ENCODE data around the gene TPSB2.
"Not testable (repeated sequence)": the region's sequence is repeated elsewhere in the genome, so short reads cannot be mapped to it uniquely, and the experiment has no call there.

TPSB2 gene

DNA sequence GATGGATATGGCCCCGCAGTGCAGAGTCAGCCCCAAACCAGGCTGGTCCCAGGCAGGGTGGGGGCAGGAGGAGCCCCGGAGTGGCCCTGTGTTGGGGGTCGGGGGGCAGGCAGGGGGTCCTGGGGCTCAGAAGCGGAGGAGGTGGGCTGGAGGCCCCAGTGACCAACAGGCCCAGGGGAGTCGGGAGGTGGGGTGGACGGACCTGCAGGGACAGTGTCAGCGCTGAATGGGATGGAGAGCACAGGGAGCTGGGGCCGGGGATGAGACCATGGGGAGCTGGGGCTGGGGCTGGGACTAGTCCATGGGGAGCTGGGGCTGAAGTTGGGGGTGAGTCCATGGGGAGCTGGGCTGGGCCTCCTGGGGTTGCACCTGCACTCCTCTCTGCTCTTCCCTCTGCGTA, 9.6 kb upstream of the TPSB2 start:
- DNase-seq, result not testable (repeated sequence)

GRCh38 chr16:1238909-1239308, 8.9 kb upstream of the TPSB2 start:
- not testable (repeated sequence) for DNase-seq

DNA sequence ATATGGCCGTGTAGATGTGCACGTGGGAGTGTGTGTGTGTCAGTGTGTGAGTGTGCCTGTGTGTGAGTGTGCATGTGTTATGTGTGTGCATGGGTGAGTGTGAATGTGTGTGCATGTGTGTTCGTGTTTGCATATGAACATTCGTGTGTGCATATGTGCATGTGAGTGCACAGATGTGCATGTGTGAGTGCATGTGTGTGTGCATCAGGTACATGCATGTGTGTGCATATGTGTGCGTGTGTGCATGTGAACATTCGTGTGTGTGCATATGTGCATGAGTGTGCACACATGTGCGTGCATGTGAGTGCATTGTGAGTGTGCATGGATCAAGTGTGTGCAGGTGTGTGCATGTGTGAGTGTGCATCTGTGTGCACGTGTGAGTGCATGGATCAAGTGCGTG, 8.0 kb upstream of the TPSB2 start:
- no peak for DNase-seq

DNA sequence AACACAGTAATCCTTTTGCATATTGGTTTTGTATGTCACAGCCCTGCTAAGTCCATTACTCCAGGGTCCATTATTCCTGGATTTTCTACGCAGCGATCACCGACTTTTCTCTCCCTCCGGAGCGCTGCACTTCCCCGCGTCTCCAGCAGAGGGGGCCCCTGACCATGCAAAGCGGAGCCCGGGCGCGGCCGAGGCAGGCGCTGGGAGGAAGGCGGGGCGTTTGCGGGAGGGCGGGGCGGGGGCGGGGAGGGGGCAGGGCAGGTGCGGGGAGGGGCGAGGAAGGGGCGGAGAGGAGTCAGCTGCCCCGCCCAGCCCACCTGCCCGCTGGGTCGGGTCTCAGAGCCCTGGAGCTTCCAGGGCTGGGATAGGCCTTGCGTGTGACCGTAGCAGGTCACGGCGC, 6.7 kb upstream of the TPSB2 start:
- not testable (repeated sequence) for DNase-seq

DNA sequence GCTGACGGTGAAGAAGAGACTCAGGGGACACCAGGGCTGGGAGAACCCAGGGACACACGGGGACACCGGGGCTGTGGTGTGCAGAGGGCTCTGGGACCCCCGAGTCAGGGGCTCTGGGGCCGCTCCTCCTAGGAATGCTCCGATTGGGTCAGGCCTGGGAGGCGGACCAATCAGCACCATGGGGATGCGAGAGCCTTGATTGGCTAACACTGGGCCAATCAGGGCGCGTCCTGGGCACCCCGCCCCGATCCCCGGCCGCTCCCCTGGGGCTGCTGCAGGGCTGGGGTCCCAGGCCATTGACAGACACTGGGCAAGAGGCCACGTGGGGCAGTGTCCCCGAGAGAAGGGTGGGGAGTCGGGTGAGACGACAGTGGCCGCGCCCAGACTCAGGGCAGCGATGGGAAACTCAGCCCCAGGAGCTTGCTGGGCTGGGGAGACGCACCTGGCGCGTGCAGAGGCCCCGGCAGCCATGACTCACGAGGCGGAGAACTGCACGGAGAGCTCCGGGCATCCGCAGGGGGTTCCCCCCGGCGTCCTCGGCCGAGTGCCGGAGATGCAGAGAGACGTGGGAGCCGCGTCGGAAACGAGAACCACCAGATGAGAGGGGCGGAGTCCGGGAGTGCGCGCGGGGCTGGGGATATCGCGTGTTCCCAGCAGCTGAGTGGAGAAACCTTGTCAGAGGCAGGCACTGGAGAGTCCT, 2.2 kb upstream of the TPSB2 start:
- not testable (repeated sequence) for DNase-seq

GRCh38 chr16:1231301-1231700, 1.3 kb upstream of the TPSB2 start:
- not testable (repeated sequence) for DNase-seq

GRCh38 chr16:1230471-1231212, 658 bp upstream of the TPSB2 start:
- DNase-seq, result not testable (repeated sequence)

DNA sequence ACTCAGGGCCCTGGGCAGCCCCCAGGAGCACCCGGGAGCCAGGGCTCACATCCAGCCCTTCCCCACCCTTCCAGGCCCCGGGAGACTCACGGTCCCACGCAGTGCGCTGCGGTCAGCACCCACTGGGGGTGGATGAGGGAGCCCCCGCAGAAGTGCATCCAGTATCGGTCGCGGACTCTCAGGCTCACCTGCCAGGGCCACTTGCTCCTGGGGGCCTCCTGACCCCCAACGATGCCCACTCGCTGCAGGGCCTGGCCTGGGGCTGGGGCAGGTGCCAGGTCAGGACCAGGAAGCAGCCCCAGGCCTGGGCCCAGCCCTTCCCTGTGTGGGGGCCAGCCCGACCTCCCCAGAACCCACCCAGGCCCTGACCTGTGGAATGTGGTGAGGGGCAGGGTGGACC, 508 bp downstream of the TPSB2 start:
- DNase-seq, result not testable (repeated sequence)

DNA sequence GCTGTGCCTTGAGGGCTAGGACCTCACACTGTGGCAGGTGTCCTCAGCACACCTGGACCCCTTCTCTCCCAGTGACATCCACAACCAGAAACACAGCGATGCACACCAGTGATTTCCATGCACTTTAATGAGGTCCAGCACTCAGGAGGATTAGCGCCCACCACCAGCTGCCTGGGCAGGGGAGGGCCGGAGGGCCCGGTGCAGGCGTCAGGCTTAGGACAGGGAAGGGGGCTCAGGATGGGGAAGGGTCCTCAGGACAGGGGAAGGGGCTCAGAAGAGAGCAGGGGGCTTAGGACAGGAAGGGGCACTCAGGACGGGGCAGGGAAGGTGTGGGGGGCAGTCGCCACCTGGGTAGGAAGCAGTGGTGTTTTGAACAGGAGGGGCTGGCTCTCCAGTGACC, 1.8 kb downstream of the TPSB2 start:
- not testable (repeated sequence) for DNase-seq

GRCh38 chr16:1226692-1227091, 3.3 kb downstream of the TPSB2 start:
- DNase-seq, result not testable (repeated sequence)

DNA sequence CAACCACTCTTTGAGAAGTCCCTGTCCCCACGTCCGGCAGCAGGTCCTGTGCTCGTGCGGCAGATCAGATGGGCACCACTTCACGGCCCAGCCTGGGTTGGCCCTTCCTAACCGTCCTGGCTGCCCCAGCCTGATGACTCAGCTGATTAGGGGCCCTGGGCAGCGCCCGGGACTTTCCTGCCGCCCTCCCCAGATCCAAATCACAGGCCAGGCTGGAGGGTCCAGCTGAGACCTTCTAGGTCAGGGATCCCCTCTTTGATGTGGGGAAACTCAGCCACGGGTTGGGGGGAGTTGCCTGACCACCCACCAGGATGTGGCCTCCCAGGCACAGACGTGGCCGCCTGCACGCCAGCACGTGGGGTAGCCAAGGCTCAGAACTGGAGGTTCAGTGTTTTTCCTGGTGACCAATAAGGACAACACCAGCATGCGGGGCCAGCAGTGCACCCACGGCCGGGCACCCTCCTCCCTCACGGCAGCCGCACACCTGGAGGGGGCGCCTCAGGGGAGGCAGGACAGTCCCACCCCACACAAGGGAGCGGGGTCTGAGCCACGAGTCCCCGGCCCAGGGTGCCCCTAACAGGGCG, 4.2 kb downstream of the TPSB2 start:
- DNase-seq, result not testable (repeated sequence)

DNA sequence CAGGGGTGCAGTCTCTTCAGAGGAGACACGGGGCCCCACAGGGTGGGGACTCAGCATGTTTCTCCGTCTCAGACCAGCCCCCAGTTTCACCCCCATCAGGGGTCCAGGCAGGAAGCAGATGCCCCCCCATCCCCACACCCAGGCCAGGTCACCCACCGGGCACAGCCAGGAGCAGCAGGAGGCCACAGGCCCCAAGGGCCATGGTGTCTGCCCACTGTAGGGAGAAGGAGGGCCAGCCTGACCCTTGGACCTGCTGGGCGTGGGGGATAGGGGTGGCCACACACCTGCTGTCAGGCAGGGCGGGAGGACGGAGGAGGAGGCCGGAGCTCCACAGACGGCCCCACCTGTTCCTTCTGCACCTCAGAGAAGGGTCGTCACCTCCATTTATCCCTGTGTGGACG, 4.9 kb downstream of the TPSB2 start, which contains the start of gene TPSG1:
TPSG1 (minus strand) TSS at position 218 of the 401 bp plus-strand sequence; CDS start at position 202, 16 bp downstream.
- DNase-seq, result no peak

DNA sequence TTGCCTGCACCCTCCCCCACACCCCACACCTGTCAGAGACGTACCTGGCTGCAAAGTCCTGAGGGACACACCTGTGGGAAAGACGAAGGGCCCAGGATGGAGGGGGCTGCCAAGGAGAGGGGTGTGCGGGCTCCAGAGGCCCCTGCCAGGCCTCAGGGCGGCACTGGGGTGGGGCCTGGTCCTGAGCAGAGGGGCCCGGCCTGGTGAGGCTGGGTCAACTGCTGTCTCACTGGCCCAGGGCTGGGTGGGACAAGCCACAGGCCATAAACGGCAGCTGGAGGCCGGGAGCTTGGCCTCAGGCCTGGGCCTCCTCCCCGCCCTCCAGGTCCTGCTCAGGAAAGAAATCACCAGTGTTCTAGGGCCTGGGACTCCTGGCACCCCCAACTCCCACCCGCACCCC, 5.4 kb downstream of the TPSB2 start:
- no peak for DNase-seq

- no peak for DNase-seq
These were observed 6.4 kb downstream of the TPSB2 start for GRCh38 chr16:1223355-1224214.

DNA sequence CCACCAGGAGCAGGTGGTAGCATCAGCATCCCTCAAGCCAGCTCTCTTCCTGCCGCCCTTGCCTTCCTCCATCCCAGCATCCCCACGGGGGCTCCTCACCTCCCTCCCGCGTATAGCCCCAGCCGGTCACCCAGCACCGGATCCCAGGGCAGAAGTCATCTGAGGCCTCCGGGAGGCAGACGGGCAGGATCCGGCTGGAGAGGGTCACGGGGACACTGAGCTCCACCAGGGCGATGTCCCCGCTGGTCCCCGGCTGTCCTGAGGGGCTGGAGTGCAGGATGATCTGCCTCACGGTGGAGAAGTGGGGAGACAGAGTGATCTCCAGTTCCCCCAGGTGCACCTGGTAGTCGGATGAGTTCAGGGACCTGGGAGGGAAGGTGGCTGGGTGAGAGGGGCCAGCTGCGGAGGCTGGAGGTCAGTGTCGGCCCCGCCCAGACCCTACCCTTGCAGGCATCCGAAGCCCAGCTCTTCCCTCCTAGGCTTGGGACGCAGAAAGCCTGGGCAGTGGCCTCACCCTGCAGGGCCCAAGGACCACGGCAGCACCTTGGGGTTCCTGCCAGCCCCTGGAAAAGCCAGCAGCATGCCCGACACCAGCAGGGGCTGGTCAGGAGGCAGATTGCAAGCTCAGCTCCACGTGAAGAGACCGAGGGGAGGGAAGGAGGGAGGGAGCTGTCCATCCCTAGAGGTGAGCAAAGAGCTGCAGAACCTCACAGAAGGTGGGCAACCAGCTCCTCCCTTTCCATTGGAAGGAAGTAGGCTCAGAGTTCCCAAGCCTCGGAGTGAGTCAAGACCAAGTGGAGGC, 7.2 kb downstream of the TPSB2 start:
- DNase-seq, result no peak

DNA sequence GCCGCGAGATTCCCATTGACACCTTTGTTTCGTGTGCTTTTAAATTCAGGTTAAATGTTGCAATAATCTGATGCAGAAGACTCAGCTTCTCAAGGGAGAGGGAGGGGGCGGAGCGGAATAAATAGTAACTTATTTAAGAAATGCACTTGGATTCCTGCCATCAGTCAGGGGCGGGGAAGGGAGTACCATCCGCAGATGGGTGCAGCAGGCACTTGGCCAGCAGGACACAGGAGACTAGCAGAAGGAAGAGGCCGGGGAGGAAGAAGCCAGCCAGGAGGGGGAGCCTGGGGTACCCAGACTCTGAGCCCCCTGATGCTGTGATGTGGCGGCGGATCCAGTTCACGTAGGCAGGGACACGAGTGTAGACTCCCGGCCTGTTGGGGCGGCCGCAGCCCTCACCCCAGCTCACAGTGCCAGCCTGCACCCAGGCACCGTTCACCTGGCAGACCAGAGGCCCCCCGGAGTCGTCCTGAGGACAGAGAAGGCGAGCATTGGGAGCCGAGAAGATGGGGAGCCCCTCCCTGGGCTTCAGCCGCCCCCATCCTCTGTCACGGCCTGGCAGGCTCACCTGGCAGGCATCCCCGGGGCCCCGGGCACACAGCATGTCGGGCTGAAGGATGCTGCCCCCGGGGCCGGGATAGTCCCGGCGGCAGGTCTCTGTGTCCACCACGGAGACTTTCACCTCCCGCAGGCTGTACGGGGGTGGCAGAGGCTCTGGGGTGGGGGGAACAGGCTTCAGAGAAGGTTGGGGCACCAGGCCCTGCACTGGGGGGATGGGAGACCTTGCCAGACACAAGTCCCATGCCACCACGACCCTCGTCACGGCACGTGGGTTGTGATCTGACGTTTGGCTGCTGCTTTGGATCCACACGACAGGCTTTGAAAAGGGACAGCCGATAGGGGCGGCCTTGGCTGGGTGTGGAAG, 8.1 kb downstream of the TPSB2 start:
- DNase-seq, result no peak

DNA sequence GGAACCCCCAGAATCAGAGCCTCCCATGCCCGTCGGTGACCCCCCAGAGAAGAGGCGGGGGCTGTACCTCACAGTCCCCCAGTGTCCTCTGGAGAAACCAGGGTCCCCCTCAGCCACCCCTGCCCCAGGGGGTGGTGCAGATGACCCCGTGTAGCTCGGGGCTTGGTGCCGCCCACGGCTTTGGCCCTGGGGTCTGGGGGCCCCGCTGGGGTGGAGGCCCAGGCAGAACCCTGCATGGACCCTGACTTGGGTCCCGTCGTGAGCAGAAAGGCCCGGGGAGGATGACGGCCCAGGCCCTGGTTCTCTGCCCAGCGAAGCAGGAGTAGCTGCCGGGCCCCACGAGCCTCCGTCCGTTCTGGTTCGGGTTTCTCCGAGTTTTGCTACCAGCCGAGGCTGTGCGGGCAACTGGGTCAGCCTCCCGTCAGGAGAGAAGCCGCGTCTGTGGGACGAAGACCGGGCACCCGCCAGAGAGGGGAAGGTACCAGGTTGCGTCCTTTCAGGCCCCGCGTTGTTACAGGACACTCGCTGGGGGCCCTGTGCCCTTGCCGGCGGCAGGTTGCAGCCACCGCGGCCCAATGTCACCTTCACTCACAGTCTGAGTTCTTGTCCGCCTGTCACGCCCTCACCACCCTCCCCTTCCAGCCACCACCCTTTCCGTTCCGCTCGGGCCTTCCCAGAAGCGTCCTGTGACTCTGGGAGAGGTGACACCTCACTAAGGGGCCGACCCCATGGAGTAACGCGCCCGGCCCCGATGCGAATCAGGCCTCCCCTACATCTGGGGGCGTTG, 8.9 kb downstream of the TPSB2 start:
- no peak for DNase-seq

- DNase-seq, result no peak
These were observed 9.8 kb downstream of the TPSB2 start for GRCh38 chr16:1220098-1220728.

DNA sequence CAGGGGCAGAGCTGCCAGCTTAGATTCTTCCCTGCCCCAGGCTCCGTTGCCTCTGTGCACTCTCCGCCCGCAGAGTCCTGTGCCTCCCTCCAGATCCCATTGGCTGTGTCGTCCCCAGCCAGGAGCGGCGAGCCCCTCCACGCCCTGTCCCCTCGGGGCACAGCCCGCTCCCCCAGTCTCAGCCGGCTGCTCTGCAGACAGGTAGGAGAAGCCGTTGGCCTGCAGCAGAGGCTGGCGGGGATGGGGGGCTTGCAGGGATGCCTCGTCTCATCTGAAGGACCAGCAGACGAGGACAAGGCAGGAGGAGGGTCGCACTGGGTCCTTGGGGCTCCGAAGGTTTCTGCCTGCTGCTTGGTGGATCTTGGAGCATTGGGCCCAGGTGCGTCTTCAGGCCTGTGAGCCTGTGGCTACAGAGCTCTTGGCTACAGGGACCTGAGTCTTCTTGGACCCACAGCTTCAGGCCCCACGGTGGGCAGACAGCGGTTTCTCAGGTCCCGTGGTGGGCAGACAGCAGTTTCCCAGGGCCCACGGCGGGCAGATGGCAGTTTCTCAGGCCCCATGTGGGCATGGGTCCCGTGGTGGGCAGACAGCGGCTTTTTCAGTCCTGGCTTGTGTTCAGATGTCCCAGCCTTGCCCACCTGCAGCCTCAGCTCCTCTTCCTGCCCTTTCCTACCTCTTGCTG, 10.9 kb downstream of the TPSB2 start:
- DNase-seq, result no peak
